ENCODE measurements around the gene CDH13.

DNA sequence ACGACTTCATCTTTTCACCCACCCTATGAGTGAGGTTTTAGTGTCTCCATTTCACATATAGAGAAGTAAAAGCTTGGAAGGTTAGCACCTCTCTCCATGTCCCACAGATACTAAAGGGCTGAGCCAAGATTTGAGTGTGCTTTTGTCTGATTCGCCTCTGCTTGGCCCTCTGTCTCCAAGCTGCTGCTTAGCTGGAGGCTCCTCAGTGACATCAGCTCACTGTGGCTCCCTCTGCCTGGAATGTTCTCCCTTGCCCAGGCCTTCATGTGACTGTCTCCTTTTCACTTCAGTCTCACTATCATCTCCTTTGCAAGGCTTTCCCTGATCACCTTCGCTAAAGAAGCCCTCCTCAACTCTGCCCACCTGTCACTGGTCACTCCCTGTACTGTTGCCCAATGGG lies 1096.5 kb downstream of the CDH13 start:
- TF ChIP-seq, protein P1, sequence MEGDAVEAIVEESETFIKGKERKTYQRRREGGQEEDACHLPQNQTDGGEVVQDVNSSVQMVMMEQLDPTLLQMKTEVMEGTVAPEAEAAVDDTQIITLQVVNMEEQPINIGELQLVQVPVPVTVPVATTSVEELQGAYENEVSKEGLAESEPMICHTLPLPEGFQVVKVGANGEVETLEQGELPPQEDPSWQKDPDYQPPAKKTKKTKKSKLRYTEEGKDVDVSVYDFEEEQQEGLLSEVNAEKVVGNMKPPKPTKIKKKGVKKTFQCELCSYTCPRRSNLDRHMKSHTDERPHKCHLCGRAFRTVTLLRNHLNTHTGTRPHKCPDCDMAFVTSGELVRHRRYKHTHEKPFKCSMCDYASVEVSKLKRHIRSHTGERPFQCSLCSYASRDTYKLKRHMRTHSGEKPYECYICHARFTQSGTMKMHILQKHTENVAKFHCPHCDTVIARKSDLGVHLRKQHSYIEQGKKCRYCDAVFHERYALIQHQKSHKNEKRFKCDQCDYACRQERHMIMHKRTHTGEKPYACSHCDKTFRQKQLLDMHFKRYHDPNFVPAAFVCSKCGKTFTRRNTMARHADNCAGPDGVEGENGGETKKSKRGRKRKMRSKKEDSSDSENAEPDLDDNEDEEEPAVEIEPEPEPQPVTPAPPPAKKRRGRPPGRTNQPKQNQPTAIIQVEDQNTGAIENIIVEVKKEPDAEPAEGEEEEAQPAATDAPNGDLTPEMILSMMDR (conservative IDR thresholded peaks at IDR 0.05; ENCODE audit: low read depth in 2 of 2): no peak
- TF ChIP-seq ZNF331 (CRISPR knock-in tag; IDR thresholded peaks at IDR 0.05; ENCODE audit: low read depth): no peak
- TF ChIP-seq POLR2AphosphoS5 (IDR thresholded peaks at IDR 0.05; ENCODE audit: low read depth): no peak
- TF ChIP-seq EZH2phosphoT487 (IDR thresholded peaks at IDR 0.05; ENCODE audit: unreplicated experiment): no peak
- TF ChIP-seq EZH2 (IDR thresholded peaks at IDR 0.05; ENCODE audit: low read depth, unreplicated experiment): no peak
- no peak for TF ChIP-seq CREB1 (CRISPR knock-in tag; IDR thresholded peaks at IDR 0.05; ENCODE audit: low read depth)
- TF ChIP-seq JUNB (IDR thresholded peaks at IDR 0.05; ENCODE audit: unreplicated experiment): no peak
- TF ChIP-seq, protein P2, sequence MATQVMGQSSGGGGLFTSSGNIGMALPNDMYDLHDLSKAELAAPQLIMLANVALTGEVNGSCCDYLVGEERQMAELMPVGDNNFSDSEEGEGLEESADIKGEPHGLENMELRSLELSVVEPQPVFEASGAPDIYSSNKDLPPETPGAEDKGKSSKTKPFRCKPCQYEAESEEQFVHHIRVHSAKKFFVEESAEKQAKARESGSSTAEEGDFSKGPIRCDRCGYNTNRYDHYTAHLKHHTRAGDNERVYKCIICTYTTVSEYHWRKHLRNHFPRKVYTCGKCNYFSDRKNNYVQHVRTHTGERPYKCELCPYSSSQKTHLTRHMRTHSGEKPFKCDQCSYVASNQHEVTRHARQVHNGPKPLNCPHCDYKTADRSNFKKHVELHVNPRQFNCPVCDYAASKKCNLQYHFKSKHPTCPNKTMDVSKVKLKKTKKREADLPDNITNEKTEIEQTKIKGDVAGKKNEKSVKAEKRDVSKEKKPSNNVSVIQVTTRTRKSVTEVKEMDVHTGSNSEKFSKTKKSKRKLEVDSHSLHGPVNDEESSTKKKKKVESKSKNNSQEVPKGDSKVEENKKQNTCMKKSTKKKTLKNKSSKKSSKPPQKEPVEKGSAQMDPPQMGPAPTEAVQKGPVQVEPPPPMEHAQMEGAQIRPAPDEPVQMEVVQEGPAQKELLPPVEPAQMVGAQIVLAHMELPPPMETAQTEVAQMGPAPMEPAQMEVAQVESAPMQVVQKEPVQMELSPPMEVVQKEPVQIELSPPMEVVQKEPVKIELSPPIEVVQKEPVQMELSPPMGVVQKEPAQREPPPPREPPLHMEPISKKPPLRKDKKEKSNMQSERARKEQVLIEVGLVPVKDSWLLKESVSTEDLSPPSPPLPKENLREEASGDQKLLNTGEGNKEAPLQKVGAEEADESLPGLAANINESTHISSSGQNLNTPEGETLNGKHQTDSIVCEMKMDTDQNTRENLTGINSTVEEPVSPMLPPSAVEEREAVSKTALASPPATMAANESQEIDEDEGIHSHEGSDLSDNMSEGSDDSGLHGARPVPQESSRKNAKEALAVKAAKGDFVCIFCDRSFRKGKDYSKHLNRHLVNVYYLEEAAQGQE (IDR thresholded peaks at IDR 0.05; ENCODE audit: unreplicated experiment): no peak
- TF ChIP-seq, protein P3, sequence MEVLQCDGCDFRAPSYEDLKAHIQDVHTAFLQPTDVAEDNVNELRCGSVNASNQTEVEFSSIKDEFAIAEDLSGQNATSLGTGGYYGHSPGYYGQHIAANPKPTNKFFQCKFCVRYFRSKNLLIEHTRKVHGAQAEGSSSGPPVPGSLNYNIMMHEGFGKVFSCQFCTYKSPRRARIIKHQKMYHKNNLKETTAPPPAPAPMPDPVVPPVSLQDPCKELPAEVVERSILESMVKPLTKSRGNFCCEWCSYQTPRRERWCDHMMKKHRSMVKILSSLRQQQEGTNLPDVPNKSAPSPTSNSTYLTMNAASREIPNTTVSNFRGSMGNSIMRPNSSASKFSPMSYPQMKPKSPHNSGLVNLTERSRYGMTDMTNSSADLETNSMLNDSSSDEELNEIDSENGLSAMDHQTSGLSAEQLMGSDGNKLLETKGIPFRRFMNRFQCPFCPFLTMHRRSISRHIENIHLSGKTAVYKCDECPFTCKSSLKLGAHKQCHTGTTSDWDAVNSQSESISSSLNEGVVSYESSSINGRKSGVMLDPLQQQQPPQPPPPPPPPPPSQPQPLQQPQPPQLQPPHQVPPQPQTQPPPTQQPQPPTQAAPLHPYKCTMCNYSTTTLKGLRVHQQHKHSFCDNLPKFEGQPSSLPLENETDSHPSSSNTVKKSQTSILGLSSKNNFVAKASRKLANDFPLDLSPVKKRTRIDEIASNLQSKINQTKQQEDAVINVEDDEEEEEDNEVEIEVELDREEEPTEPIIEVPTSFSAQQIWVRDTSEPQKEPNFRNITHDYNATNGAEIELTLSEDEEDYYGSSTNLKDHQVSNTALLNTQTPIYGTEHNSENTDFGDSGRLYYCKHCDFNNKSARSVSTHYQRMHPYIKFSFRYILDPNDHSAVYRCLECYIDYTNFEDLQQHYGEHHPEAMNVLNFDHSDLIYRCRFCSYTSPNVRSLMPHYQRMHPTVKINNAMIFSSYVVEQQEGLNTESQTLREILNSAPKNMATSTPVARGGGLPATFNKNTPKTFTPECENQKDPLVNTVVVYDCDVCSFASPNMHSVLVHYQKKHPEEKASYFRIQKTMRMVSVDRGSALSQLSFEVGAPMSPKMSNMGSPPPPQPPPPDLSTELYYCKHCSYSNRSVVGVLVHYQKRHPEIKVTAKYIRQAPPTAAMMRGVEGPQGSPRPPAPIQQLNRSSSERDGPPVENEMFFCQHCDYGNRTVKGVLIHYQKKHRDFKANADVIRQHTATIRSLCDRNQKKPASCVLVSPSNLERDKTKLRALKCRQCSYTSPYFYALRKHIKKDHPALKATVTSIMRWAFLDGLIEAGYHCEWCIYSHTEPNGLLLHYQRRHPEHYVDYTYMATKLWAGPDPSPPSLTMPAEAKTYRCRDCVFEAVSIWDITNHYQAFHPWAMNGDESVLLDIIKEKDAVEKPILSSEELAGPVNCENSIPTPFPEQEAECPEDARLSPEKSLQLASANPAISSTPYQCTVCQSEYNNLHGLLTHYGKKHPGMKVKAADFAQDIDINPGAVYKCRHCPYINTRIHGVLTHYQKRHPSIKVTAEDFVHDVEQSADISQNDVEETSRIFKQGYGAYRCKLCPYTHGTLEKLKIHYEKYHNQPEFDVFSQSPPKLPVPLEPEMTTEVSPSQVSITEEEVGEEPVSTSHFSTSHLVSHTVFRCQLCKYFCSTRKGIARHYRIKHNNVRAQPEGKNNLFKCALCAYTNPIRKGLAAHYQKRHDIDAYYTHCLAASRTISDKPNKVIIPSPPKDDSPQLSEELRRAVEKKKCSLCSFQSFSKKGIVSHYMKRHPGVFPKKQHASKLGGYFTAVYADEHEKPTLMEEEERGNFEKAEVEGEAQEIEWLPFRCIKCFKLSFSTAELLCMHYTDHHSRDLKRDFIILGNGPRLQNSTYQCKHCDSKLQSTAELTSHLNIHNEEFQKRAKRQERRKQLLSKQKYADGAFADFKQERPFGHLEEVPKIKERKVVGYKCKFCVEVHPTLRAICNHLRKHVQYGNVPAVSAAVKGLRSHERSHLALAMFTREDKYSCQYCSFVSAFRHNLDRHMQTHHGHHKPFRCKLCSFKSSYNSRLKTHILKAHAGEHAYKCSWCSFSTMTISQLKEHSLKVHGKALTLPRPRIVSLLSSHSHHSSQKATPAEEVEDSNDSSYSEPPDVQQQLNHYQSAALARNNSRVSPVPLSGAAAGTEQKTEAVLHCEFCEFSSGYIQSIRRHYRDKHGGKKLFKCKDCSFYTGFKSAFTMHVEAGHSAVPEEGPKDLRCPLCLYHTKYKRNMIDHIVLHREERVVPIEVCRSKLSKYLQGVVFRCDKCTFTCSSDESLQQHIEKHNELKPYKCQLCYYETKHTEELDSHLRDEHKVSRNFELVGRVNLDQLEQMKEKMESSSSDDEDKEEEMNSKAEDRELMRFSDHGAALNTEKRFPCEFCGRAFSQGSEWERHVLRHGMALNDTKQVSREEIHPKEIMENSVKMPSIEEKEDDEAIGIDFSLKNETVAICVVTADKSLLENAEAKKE (CRISPR knock-in tag; IDR thresholded peaks at IDR 0.05): no peak

Measured in GM23338 (cell line).